Epithelial cell of esophagus (primary cell): ENCODE measurements around the gene CDC14A.

Source experiments
- DNase-seq: peaks from one replicate; pipeline ENCODE4 v3.0.0; 2010; ENCODE audit warnings: low read depth
- H3K4me3 ChIP-seq: 2 replicates; pipeline ENCODE4 v1.5.1; 2011; ENCODE audit warnings: mild to moderate bottlenecking, low read length, control low read depth
- TF ChIP-seq, protein P1 (sequence below): IDR thresholded peaks from 2 replicates; pipeline ENCODE4 v1.5.1; 2011; ENCODE audit warnings: low read depth, mild to moderate bottlenecking, low read length, control low read depth, inconsistent platforms; ENCODE audit not compliant: insufficient read depth; ENCODE audit errors: missing control alignments

The CDC14A gene

DNA sequence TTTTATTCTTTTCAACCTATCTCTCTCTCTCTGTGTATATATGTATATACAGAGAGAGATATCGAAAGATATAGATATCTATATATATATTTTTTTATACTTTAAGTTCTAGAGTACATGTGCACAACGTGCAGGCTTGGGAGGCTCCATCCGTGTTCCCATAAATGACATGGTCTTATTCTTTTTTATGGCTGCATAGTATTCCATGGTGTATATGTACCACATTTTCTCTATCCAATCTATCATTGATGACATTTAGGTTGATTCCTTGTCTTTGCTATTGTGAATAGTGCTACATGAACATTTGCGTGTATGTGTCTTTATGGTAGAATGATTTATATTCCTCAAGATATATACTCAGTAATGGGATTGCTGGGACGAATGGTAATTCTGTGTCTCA is 130.4 kb downstream of the CDC14A start:
- H3K4me3 ChIP-seq: no peak overlapping the region
- no peak for DNase-seq
- TF ChIP-seq, protein P1, sequence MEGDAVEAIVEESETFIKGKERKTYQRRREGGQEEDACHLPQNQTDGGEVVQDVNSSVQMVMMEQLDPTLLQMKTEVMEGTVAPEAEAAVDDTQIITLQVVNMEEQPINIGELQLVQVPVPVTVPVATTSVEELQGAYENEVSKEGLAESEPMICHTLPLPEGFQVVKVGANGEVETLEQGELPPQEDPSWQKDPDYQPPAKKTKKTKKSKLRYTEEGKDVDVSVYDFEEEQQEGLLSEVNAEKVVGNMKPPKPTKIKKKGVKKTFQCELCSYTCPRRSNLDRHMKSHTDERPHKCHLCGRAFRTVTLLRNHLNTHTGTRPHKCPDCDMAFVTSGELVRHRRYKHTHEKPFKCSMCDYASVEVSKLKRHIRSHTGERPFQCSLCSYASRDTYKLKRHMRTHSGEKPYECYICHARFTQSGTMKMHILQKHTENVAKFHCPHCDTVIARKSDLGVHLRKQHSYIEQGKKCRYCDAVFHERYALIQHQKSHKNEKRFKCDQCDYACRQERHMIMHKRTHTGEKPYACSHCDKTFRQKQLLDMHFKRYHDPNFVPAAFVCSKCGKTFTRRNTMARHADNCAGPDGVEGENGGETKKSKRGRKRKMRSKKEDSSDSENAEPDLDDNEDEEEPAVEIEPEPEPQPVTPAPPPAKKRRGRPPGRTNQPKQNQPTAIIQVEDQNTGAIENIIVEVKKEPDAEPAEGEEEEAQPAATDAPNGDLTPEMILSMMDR: no peak

DNA sequence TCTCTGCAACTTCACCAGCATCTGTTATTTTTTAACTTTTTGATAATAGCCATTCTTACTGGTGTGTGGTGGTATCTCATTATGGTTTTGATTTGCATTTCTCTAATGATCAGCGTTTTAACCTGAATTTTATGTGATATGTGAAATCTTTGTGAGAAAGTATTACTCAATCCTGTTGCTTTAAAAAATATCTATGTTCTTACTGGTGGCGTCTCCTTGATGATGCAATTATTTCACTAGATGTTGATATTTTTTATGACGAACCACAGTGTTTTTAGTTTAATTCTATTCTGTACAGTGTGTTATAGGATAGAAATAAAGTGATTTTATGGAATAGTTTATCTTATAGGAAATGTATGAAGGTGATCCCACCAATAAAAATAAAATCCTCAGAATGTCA is 130.9 kb downstream of the CDC14A start:
- H3K4me3 ChIP-seq: no peak overlapping the region
- no peak for DNase-seq
- TF ChIP-seq, protein P1: no peak

DNA sequence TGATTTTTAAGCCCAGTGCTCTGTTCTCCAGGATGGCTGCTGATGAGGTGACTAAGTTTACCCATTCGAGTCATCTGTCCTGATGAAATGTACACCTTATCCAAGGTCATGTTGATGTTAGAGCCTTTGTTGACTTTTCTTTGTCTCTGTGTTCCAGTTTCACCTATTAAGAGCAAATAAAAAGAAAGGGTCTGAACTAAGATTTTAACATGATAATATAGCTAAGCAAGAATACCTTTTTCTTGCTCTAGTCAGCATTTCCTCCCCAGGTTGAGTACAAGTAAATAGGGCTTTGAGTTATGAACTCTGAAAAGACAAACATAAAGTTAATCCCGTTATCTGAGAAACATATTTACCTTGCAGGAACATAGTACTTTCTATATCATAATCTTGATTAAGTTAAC is 133.6 kb downstream of the CDC14A start:
- no peak for DNase-seq
- no peak overlapping the region for H3K4me3 ChIP-seq
- TF ChIP-seq, protein P1: no peak

DNA sequence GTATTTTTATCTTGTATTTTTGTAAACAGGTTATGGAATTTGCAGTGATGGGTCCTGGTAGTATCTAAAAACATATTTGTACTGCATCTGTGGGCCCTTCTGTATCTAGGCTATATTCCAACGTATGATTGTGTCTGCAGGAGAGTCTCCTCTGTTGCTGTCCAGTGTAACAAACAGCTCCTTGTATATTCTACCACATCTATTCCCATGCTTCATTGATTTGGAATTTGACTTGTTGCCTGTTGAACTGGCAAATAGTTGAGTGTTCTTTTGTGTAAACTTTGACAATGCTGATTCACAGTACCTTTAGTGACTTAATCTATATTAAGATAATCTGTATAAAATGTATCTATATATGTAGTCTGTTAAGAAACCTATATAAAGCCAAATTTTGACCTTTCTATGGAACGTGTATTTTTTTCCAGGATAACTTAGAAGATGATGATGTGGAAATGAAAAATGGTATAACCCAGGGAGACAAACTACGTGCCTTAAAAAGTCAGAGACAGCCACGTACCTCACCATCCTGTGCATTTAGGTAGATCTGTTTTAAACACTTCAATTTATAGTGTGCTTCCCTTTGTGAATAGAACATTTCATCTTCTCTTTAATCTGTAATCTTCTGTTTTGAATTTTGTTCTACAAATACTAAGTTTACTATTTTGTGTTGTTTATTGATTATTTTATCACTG is 142.2 kb downstream of the CDC14A start:
- no peak for DNase-seq
- TF ChIP-seq, protein P1: no peak
- H3K4me3 ChIP-seq: no peak overlapping the region

DNA sequence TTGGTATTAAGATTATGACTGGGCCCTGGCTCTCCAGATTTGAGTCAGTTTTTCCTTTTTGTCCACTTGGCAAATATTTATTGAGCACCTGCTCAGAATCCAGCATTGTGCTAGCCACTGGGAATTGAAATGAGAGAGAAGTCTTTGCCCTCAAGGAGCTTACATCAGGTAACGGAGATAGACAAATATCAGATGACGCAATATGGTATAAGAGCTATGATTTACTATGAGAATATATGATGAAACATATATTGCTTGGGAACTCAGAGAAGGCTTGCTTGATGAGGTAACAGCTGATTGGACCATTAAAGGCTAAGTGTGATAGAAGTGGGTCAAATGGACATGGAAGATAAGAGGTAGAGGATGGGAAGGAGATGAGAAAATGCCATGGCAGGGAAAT is 144.6 kb downstream of the CDC14A start:
- no peak for DNase-seq
- TF ChIP-seq, protein P1: no peak
- H3K4me3 ChIP-seq: no peak overlapping the region

DNA sequence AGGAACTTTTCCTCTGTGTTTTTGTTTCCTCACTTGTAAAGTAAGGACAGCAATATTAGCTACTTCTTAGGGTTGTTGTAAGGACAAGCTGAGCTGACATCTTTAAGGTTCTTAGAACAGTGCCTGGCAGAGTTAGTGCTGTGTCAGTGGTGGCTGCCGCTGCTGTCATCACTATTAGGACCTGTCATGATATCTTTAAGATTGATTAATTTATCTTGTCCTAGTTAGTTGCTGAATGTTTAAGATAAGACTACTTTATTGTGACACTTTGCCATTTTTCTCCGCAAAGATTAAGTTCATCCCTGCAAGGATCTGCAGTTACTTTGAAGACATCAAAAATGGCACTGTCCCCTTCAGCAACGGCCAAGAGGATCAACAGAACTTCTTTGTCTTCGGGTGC is 145.5 kb downstream of the CDC14A start:
- TF ChIP-seq, protein P1: no peak
- no peak for DNase-seq
- H3K4me3 ChIP-seq: no peak overlapping the region

DNA sequence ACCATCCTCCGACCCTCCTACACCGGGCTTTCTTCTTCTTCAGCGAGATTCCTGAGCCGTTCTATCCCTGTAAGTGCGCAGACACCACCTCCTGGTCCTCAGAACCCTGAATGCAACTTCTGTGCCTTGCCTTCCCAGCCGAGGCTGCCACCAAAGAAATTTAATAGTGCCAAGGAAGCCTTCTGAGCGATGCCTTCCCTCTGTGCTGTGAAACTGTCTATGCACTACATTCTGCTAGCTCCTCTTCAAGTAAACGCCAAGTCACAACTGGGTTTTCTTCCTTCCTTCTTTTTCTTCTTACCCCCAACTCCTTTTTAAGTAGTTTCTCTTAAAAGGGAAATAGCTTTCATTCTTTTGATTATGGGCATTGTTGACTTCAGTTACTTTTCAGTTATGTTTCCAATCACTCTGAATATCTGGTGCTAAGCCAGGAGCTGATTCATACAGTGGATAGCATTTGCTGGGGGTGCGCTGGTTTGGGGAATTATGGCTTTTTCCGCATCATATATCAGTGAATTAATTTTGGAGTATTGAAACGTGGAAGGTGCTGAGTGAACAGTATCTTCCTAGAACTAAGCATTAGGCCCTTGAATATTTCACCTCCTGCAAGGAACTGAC is 147.0 kb downstream of the CDC14A start:
- no peak overlapping the region for H3K4me3 ChIP-seq
- no peak for DNase-seq
- TF ChIP-seq, protein P1: no peak
